H9 (cell line): Measurements from ENCODE around the gene RABGAP1L. TPM values are rescaled to one million over a fixed set of nuclear protein-coding genes. Genes with fewer than 3 reads are reported as not detected.

Source experiments
- DNase-seq: peaks from one replicate; pipeline ENCODE4 v3.0.0-alpha.2; 2017
- H2AFZ ChIP-seq: one replicate; pipeline ENCODE4 v1.6.1; 2013; ENCODE audit warnings: mild to moderate bottlenecking, low read length, control low read depth, moderate library complexity
- H2AK5ac ChIP-seq: 2 replicates; pipeline ENCODE4 v1.6.1; 2013; ENCODE audit warnings: low read length, control low read depth, mixed read lengths; ENCODE audit not compliant: insufficient read length
- H2BK120ac ChIP-seq: one replicate; pipeline ENCODE4 v1.6.1; 2013; ENCODE audit warnings: low read depth, mild to moderate bottlenecking, low read length, control low read depth, inconsistent platforms; ENCODE audit not compliant: poor library complexity, severe bottlenecking
- H2BK12ac ChIP-seq: 2 replicates; pipeline ENCODE4 v1.6.1; 2013; ENCODE audit warnings: low read length, control low read depth, mixed read lengths, low read depth; ENCODE audit not compliant: insufficient read length
- H2BK15ac ChIP-seq: 2 replicates; pipeline ENCODE4 v1.6.1; 2013; ENCODE audit warnings: low read depth, low read length, control low read depth
- H2BK20ac ChIP-seq: one replicate; pipeline ENCODE4 v1.6.1; 2013; ENCODE audit warnings: low read depth, mild to moderate bottlenecking, low read length, control low read depth, inconsistent platforms; ENCODE audit not compliant: poor library complexity, severe bottlenecking
- H2BK5ac ChIP-seq: 2 replicates; pipeline ENCODE4 v1.6.1; 2013; ENCODE audit warnings: low read length, control low read depth, mixed read lengths; ENCODE audit not compliant: insufficient read length
- H3K14ac ChIP-seq: 2 replicates; pipeline ENCODE4 v1.6.1; 2013; ENCODE audit warnings: low read length, control low read depth; ENCODE audit not compliant: insufficient read depth
- H3K18ac ChIP-seq: 2 replicates; pipeline ENCODE4 v1.6.1; 2013; ENCODE audit warnings: low read depth, mild to moderate bottlenecking, mixed read lengths, low read length, control low read depth; ENCODE audit not compliant: insufficient read length
- H3K23ac ChIP-seq: 2 replicates; pipeline ENCODE4 v1.6.1; 2013; ENCODE audit warnings: low read length, control low read depth, mixed read lengths, low read depth; ENCODE audit not compliant: insufficient read length
- H3K23me2 ChIP-seq: 2 replicates; pipeline ENCODE4 v1.6.1; 2013; ENCODE audit warnings: low read depth, mild to moderate bottlenecking, mixed read lengths, low read length, control low read depth; ENCODE audit not compliant: insufficient read length, poor library complexity, severe bottlenecking
- H3K27ac ChIP-seq: 2 replicates; pipeline ENCODE4 v1.5.1; 2013; ENCODE audit warnings: low read length, control low read depth, mixed read lengths, low read depth; ENCODE audit not compliant: insufficient read length
- H3K27me3 ChIP-seq: 2 replicates; pipeline ENCODE4 v1.6.1; 2013; ENCODE audit warnings: low read length, control low read depth, inconsistent platforms; ENCODE audit not compliant: insufficient read depth
- H3K4ac ChIP-seq: 2 replicates; pipeline ENCODE4 v1.6.1; 2013; ENCODE audit warnings: low read depth, mild to moderate bottlenecking, control low read depth, inconsistent platforms, low read length, moderate library complexity
- H3K4me1 ChIP-seq: 2 replicates; pipeline ENCODE4 v1.6.1; 2013; ENCODE audit warnings: low read length, control low read depth, inconsistent platforms; ENCODE audit not compliant: insufficient read depth
- H3K4me2 ChIP-seq: 2 replicates; pipeline ENCODE4 v1.6.1; 2013; ENCODE audit warnings: low read length, control low read depth, mixed read lengths; ENCODE audit not compliant: insufficient read length, insufficient read depth
- H3K56ac ChIP-seq: 2 replicates; pipeline ENCODE4 v1.6.1; 2013; ENCODE audit warnings: low read depth, mild to moderate bottlenecking, mixed read lengths, low read length, control low read depth; ENCODE audit not compliant: insufficient read length
- H3K79me1 ChIP-seq: 2 replicates; pipeline ENCODE4 v1.6.1; 2013; ENCODE audit warnings: low read depth, mild to moderate bottlenecking, moderate library complexity, low read length, control low read depth, inconsistent platforms; ENCODE audit not compliant: insufficient read depth, poor library complexity, severe bottlenecking
- H3K79me2 ChIP-seq: 2 replicates; pipeline ENCODE4 v1.6.1; 2013; ENCODE audit warnings: low read length, control low read depth, inconsistent platforms; ENCODE audit not compliant: insufficient read depth
- H3K9ac ChIP-seq: 2 replicates; pipeline ENCODE4 v1.6.1; 2013; ENCODE audit warnings: low read length, control low read depth, mixed read lengths; ENCODE audit not compliant: insufficient read length; ENCODE audit errors: extremely low read depth
- H3K9me3 ChIP-seq: one replicate; pipeline ENCODE4 v1.6.1; 2013; ENCODE audit warnings: low read depth, low read length, inconsistent platforms; ENCODE audit not compliant: control insufficient read depth
- H3T11ph ChIP-seq: one replicate; pipeline ENCODE4 v1.6.1; 2013; ENCODE audit warnings: mild to moderate bottlenecking, low read length, control low read depth, inconsistent platforms
- H4K20me1 ChIP-seq: one replicate; pipeline ENCODE4 v1.6.1; 2013; ENCODE audit not compliant: control insufficient read depth, insufficient read length, insufficient read depth
- H4K5ac ChIP-seq: 2 replicates; pipeline ENCODE4 v1.6.1; 2013; ENCODE audit warnings: low read depth, mild to moderate bottlenecking, mixed read lengths, low read length, control low read depth; ENCODE audit not compliant: insufficient read length
- H4K8ac ChIP-seq: replicated peaks from 2 replicates; pipeline ENCODE4 v1.6.1; 2013; ENCODE audit warnings: low read length, control low read depth, mixed read lengths, low read depth; ENCODE audit not compliant: insufficient read length
- H4K91ac ChIP-seq: 2 replicates; pipeline ENCODE4 v1.6.1; 2013; ENCODE audit warnings: low read depth, mild to moderate bottlenecking, moderate library complexity, mixed read lengths, low read length, control low read depth; ENCODE audit not compliant: insufficient read length
- H3K27ac Mint-ChIP-seq, 3 experiments: 2 replicates in 2 of 3; 3 replicates in 1 of 3; pipeline ENCODE4 v1.8.0; 2020 to 2021; ENCODE audit warnings: mixed read lengths in 3 of 3, mild to moderate bottlenecking in 1 of 3, moderate library complexity in 1 of 3
- H3K27me3 Mint-ChIP-seq: 2 replicates; pipeline ENCODE4 v1.8.0; 2021; ENCODE audit warnings: low read depth, mild to moderate bottlenecking, moderate library complexity, mixed read lengths
- H3K36me3 Mint-ChIP-seq, 3 experiments: 2 replicates in 2 of 3; 3 replicates in 1 of 3; pipeline ENCODE4 v1.8.0; 2020 to 2021; ENCODE audit warnings: low read depth in 3 of 3, mixed read lengths in 3 of 3; ENCODE audit not compliant: insufficient read depth in 1 of 3
- H3K4me1 Mint-ChIP-seq, 2 experiments: 2 replicates each; pipeline ENCODE4 v1.8.0; 2020; ENCODE audit warnings: mixed read lengths in 2 of 2
- H3K4me3 Mint-ChIP-seq, 2 experiments: 2 replicates in 1 of 2; 3 replicates in 1 of 2; pipeline ENCODE4 v1.8.0; 2020 to 2021; ENCODE audit warnings: mild to moderate bottlenecking in 2 of 2, mixed read lengths in 2 of 2, moderate library complexity in 1 of 2
- H3K9me3 Mint-ChIP-seq, 2 experiments: 2 replicates in 1 of 2; 3 replicates in 1 of 2; pipeline ENCODE4 v1.8.0; 2020; ENCODE audit warnings: mild to moderate bottlenecking in 2 of 2, mixed read lengths in 2 of 2, moderate library complexity in 1 of 2
- CTCF ChIP-seq: fragments of 200-600 bp; sonication (generic); conservative IDR thresholded peaks from 3 replicates; pipeline ENCODE4 v1.8.0; 2021; ENCODE audit warnings: antibody characterized with exemption, mild to moderate bottlenecking
- WGBS: extraction: QIAGEN DNeasy Blood & Tissue Kit; methylation state at CpG from one replicate; pipeline ENCODE4 v1.1.7; 2013; ENCODE audit warnings: missing lambda C conversion rate, low lambda C conversion rate, mixed read lengths; ENCODE audit not compliant: insufficient read length; ENCODE audit errors: extremely low coverage; 5-methylcytosine and 5-hydroxymethylcytosine counted together
- total RNA-seq: library from RNA; stranded (reverse); gene quantifications from 2 replicates; pipeline ENCODE4 v1.2.1, GENCODE V29; 2021

RABGAP1L gene
- total RNA-seq, 1 experiment from 2014 or later = 147 TPM

- no peak for TF ChIP-seq CTCF
- Histone ChIP-seq H3K23ac (no peak overlapping the region), H2BK5ac (no peak overlapping the region), H2AFZ (no peak overlapping the region), H2BK12ac (no peak overlapping the region), H3K4ac (no peak overlapping the region), H3T11ph (no peak overlapping the region), H3K79me1 (no peaks in the 10 kb centered on the region), H3K79me2 (no peaks in the 10 kb centered on the region), H4K5ac (no peak overlapping the region), H3K4me1 (no peaks in the 10 kb centered on the region), H3K9ac (no peak overlapping the region), H3K9me3 (no peaks in the 10 kb centered on the region), H3K56ac (no peak overlapping the region), H3K27ac (no peak overlapping the region), H3K14ac (no peak overlapping the region), H3K23me2 (no peaks in the 10 kb centered on the region), H3K4me2 (no peak overlapping the region), H3K18ac (no peak overlapping the region), H2BK120ac (no peak overlapping the region), H2BK20ac (no peak overlapping the region), H2AK5ac (no peak overlapping the region), H3K27me3 (no peaks in the 10 kb centered on the region), H4K8ac (no peak overlapping the region), H4K91ac (no peak overlapping the region), H2BK15ac (no peak overlapping the region), H4K20me1 (no peaks in the 10 kb centered on the region)
- peaks cover 38 to 91% (median 86%) of the 10 kb centered on the region in 3 experiments; a peak in 6 of 7 replicates for H3K36me3 Mint-ChIP-seq
- WGBS = no CpG with 5 or more reads among the region's 4 CpGs
- no peaks in the 10 kb centered on the region for H3K4me1 Mint-ChIP-seq
- H3K27ac Mint-ChIP-seq = peak overlapping the region in 2 of 3 experiments; percentile 64 to 73; a peak in 2 of 7 replicates
- H3K9me3 Mint-ChIP-seq = no peaks in the 10 kb centered on the region
- DNase-seq = no peak
- no peak overlapping the region for H3K4me3 Mint-ChIP-seq
- H3K27me3 Mint-ChIP-seq = no peaks in the 10 kb centered on the region
Observed at GRCh38 chr1:174976436-174977108, 817.3 kb downstream of the RABGAP1L start.
